ENCODE measurements around the gene ENAM.

GRCh38 chr4:70671091-70671490 is 42.5 kb downstream of the ENAM start:
- no peak for TF ChIP-seq CTCF (IDR thresholded peaks at IDR 0.05)
- no peak for TF ChIP-seq POLR2AphosphoS5 (IDR thresholded peaks at IDR 0.05)

All from prostate gland (tissue), 2 donors.